NCI-H2081 (cell line): ENCODE measurements around the gene STK40.

ENCODE experiments used
- DNase-seq, 2 experiments: peaks; one replicate each; lab custom pipeline; 2025; lab: John Stamatoyannopoulos, UW

STK40 gene

GRCh38 chr1:36385410-36386264 is at the start of gene STK40:
TSS of gene STK40 (minus strand) at chr1:36385924. CDS start at chr1:36361332, 24,592 bp downstream.
- DNase-seq = peak; percentile 100

GRCh38 chr1:36433102-36433501 is 47.4 kb upstream of the STK40 start:
- no peak for DNase-seq

- DNase-seq = no peak
These were observed 46.9 kb upstream of the STK40 start for GRCh38 chr1:36432616-36433015.

GRCh38 chr1:36425791-36426190 is 40.1 kb upstream of the STK40 start:
- no peak for DNase-seq

GRCh38 chr1:36421649-36422048 is 35.9 kb upstream of the STK40 start:
- DNase-seq = no peak

- peak; percentile 85 to 93 for DNase-seq
These were observed 35.2 kb upstream of the STK40 start for GRCh38 chr1:36420836-36421317.

- no peak for DNase-seq
These were observed 34.7 kb upstream of the STK40 start for GRCh38 chr1:36420409-36420808.

GRCh38 chr1:36419569-36419968 is 33.8 kb upstream of the STK40 start:
- no peak for DNase-seq

GRCh38 chr1:36419140-36419539 is 33.4 kb upstream of the STK40 start:
- no peak for DNase-seq

- DNase-seq = no peak
These were observed 32.2 kb upstream of the STK40 start for GRCh38 chr1:36417931-36418330.

GRCh38 chr1:36415661-36416326 is 30.1 kb upstream of the STK40 start:
- no peak for DNase-seq

GRCh38 chr1:36414384-36414783 is 28.7 kb upstream of the STK40 start:
- no peak for DNase-seq

- DNase-seq = peak in 1 of 2 experiments; percentile 49
These were observed 26.2 kb upstream of the STK40 start for GRCh38 chr1:36411674-36412648.

- DNase-seq = no peak
These were observed 22.8 kb upstream of the STK40 start for GRCh38 chr1:36408479-36408878.

GRCh38 chr1:36406440-36406839 is 20.7 kb upstream of the STK40 start:
- no peak for DNase-seq

- DNase-seq = no peak
These were observed 16.8 kb upstream of the STK40 start for GRCh38 chr1:36402504-36402890.

- no peak for DNase-seq
These were observed 16.1 kb upstream of the STK40 start for GRCh38 chr1:36401602-36402503.

GRCh38 chr1:36400825-36401601 is 15.3 kb upstream of the STK40 start:
- no peak for DNase-seq

- DNase-seq = no peak
These were observed 14.7 kb upstream of the STK40 start for GRCh38 chr1:36400514-36400824.

- no peak for DNase-seq
These were observed 12.8 kb upstream of the STK40 start for GRCh38 chr1:36398370-36398977.
